Stimulated activated CD4-positive, alpha-beta T cell treated with anti-CD3 and anti-CD28 coated beads, Interleukin-12 subunit alpha, Interleukin-12 subunit beta, amount 100 ng/mL, for 4 hours (primary cell): ENCODE measurements around the gene NKIRAS1.
"Not testable (repeated sequence)": the region's sequence is repeated elsewhere in the genome, so short reads cannot be mapped to it uniquely, and the experiment has no call there.

ENCODE experiments used
- DNase-seq: peaks from one replicate; pipeline ENCODE4 v3.0.0-alpha.2; 2020

The NKIRAS1 gene

GRCh38 chr3:23867400-23867799 lies 49.4 kb downstream of the NKIRAS1 start:
- DNase-seq = no peak

- no peak for DNase-seq
Observed at GRCh38 chr3:23865595-23866396, 51.0 kb downstream of the NKIRAS1 start.

GRCh38 chr3:23864931-23865330 lies 51.9 kb downstream of the NKIRAS1 start:
- DNase-seq = no peak

GRCh38 chr3:23863060-23863459 lies 53.7 kb downstream of the NKIRAS1 start:
- DNase-seq = no peak

- no peak for DNase-seq
Observed at GRCh38 chr3:23861689-23862088, 55.1 kb downstream of the NKIRAS1 start.

- DNase-seq = no peak
Observed at GRCh38 chr3:23859839-23860382, 56.9 kb downstream of the NKIRAS1 start.

- DNase-seq = no peak
Observed at GRCh38 chr3:23859012-23859743, 57.6 kb downstream of the NKIRAS1 start.

GRCh38 chr3:23856286-23856685 lies 60.5 kb downstream of the NKIRAS1 start:
- no peak for DNase-seq

- not testable (repeated sequence) for DNase-seq
Observed at GRCh38 chr3:23849462-23849861, 67.3 kb downstream of the NKIRAS1 start.

- DNase-seq = no peak
Observed at GRCh38 chr3:23845326-23846216, 71.2 kb downstream of the NKIRAS1 start.

GRCh38 chr3:23843869-23844268 lies 72.9 kb downstream of the NKIRAS1 start:
- DNase-seq = no peak
